ENCODE data around the gene CLK2. TPM values are rescaled to one million over a fixed set of nuclear protein-coding genes. Genes with fewer than 3 reads are reported as not detected.

CLK2 gene
- total and polyA plus RNA-seq, 2 of the 8 experiments (the other 6 are each of a cell fraction or from before 2014, with no cell fraction given): 62.2 to 76.0 TPM

- no peak for DNase-seq (ENCODE audit: low read depth in 1 of 2, low spot score in 2 of 2)
- Histone ChIP-seq H2BK120ac (replicated peaks; ENCODE audit: low read depth, low read length) (no peak overlapping the region), H2AFZ (ENCODE audit: low read length) (no peak overlapping the region), H3K18ac (ENCODE audit: extremely low read depth, low read length) (no peak overlapping the region), H2BK12ac (ENCODE audit: low read depth, low read length) (no peak overlapping the region), H2BK5ac (ENCODE audit: low read depth, low read length) (no peak overlapping the region), H4K8ac (ENCODE audit: extremely low read depth, insufficient read depth, low read length) (no peak overlapping the region), H3K56ac (replicated peaks; ENCODE audit: insufficient read length, low read depth, low read length) (no peak overlapping the region), H4K91ac (replicated peaks; ENCODE audit: insufficient read length, low read length) (no peak overlapping the region), H3K79me1 (ENCODE audit: low read depth, low read length) (no peaks in the 10 kb centered on the region), H2BK15ac (ENCODE audit: low read length) (no peak overlapping the region), H3K9me3 (ENCODE audit: insufficient read depth in 2 of 2, low read depth in 1 of 2, low read length in 1 of 2) (no peaks in the 10 kb centered on the region), H2AK5ac (ENCODE audit: low read depth, low read length) (no peak overlapping the region), H3K4me3 (ENCODE audit: extremely low read depth in 1 of 4, insufficient read depth in 2 of 4, low read depth in 3 of 4, low read length in 4 of 4) (peak overlapping the region in 1 of 4 experiments; percentile 57; a peak in 1 of 8 replicates), H3K14ac (ENCODE audit: insufficient read length) (no peak overlapping the region), H3K27ac (ENCODE audit: low read depth, low read length) (no peak overlapping the region), H3K4me2 (ENCODE audit: insufficient read depth in 1 of 2, low read depth in 2 of 2, low read length in 2 of 2) (peak overlapping the region in 1 of 2 experiments; percentile 59; a peak in 2 of 4 replicates), H3K23ac (ENCODE audit: insufficient read length) (no peak overlapping the region), H4K20me1 (replicated peaks in 1 of 2; ENCODE audit: control insufficient read depth in 1 of 2, insufficient read depth in 2 of 2, low read length in 2 of 2) (no peaks in the 10 kb centered on the region), H3K4ac (replicated peaks; ENCODE audit: insufficient read length, low read depth, low read length) (no peak overlapping the region), H3K23me2 (ENCODE audit: low read depth, low read length) (peaks cover 5% of the 10 kb centered on the region; the same call in 1 of the 2 replicates), H3K36me3 (ENCODE audit: control insufficient read depth in 2 of 4, insufficient read depth in 4 of 4, low read length in 3 of 4) (peaks cover 0 to 6% (median 2%) of the 10 kb centered on the region in 4 experiments; a peak in 3 of 8 replicates), H3K79me2 (ENCODE audit: control insufficient read depth in 1 of 2, insufficient read depth in 2 of 2, low read length in 2 of 2) (no peaks in the 10 kb centered on the region), H3K27me3 (replicated peaks in 1 of 4; ENCODE audit: control insufficient read depth in 3 of 4, extremely low read depth in 1 of 4, insufficient read depth in 3 of 4, low read length in 3 of 4) (peaks cover 0 to 14% (median 4%) of the 10 kb centered on the region in 4 experiments; a peak in 2 of 7 replicates), H4K5ac (ENCODE audit: insufficient read length, low read depth, low read length) (no peak overlapping the region), H2BK20ac (ENCODE audit: low read length) (no peak overlapping the region), H3K9ac (replicated peaks in 1 of 4; ENCODE audit: extremely low read depth in 1 of 4, low read depth in 3 of 4, low read length in 3 of 4) (no peak overlapping the region), H3K4me1 (replicated peaks in 1 of 4; ENCODE audit: control insufficient read depth in 3 of 4, insufficient read depth in 4 of 4, low read length in 3 of 4) (peaks cover 0 to 4% (median 1%) of the 10 kb centered on the region in 4 experiments; a peak in 2 of 7 replicates)
- TF ChIP-seq SIRT6 (IDR thresholded peaks at IDR 0.05; ENCODE audit: low read length): no peak
- TF ChIP-seq, protein P1, sequence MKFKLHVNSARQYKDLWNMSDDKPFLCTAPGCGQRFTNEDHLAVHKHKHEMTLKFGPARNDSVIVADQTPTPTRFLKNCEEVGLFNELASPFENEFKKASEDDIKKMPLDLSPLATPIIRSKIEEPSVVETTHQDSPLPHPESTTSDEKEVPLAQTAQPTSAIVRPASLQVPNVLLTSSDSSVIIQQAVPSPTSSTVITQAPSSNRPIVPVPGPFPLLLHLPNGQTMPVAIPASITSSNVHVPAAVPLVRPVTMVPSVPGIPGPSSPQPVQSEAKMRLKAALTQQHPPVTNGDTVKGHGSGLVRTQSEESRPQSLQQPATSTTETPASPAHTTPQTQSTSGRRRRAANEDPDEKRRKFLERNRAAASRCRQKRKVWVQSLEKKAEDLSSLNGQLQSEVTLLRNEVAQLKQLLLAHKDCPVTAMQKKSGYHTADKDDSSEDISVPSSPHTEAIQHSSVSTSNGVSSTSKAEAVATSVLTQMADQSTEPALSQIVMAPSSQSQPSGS (IDR thresholded peaks at IDR 0.05; ENCODE audit: low read length): no peak
- POLR2A ChIA-PET (ENCODE audit: partially characterized antibody): interaction anchor here (0.6 to 2.9 kb wide), 6 partner anchors 16 to 137 kb away, joined by 3 to 17 read pairs (median 6); partner anchors contain the start of gene SCAMP3
- 92% methylated on average over 3 of the region's 3 CpGs; no CpG with 5 or more reads in 1 of the 2 experiments for WGBS, 2 experiments (ENCODE audit: extremely low coverage in 1 of 2, insufficient coverage in 1 of 2, insufficient read length in 1 of 2, insufficient replicate concordance in 2 of 2, low coverage in 1 of 2, low lambda C conversion rate in 2 of 2, missing lambda C conversion rate in 1 of 2)
- CTCF ChIA-PET (ENCODE audit: partially characterized antibody): interaction anchor here (1.0 to 15.2 kb wide), 9 partner anchors 7 to 80 kb away, joined by 3 to 227 read pairs (median 5); partner anchors contain the start of genes FDPS, KRTCAP2, MTX1 and RUSC1
- no peak for FAIRE-seq
Observed at GRCh38 chr1:155242805-155243358, 30.4 kb downstream of the CLK2 start.

All from H1 (cell line).